Gastroesophageal sphincter (tissue), 4 donors: ENCODE data around the gene KIF16B. TPM values are rescaled to one million over a fixed set of nuclear protein-coding genes. Genes with fewer than 3 reads are reported as not detected.

ENCODE experiments used
- ATAC-seq: fragments of 150-250 bp; one replicate; pipeline ENCODE4 v1.9.1; 2016; ENCODE audit warnings: mild to moderate bottlenecking, moderate library complexity
- H3K27ac ChIP-seq, 4 donors: fragments of 200-600 bp; sonication (generic) in 3 of 4; 1 replicate in 3 of 4; 2 replicates in 1 of 4; pipeline ENCODE4 v1.5.1; 2016 to 2019
- H3K27me3 ChIP-seq: fragments of 200-600 bp; sonication (generic); one replicate; pipeline ENCODE4 v1.5.1; 2019
- H3K36me3 ChIP-seq, 2 donors: fragments of 200-600 bp; sonication (generic); one replicate each; pipeline ENCODE4 v1.5.1; 2019; ENCODE audit warnings: control low read depth in 1 of 2
- H3K4me1 ChIP-seq, 3 donors: fragments of 200-600 bp; sonication (generic); 1 replicate in 2 of 3; 2 replicates in 1 of 3; pipeline ENCODE4 v1.5.1; 2016 to 2019; ENCODE audit warnings: control low read depth in 2 of 3
- H3K4me3 ChIP-seq, 2 donors: fragments of 200-600 bp; sonication (generic); one replicate each; pipeline ENCODE4 v1.5.1; 2019; ENCODE audit warnings: mild to moderate bottlenecking in 1 of 2, moderate library complexity in 1 of 2
- H3K9me3 ChIP-seq, 3 donors: fragments of 200-600 bp; sonication (generic); one replicate each; pipeline ENCODE4 v1.5.1; 2017 to 2019; ENCODE audit warnings: control low read depth in 2 of 3
- EP300 ChIP-seq: sonication (generic); formaldehyde crosslinking; IDR thresholded peaks from one replicate; pipeline ENCODE4 v1.6.1; 2017; ENCODE audit warnings: antibody characterized with exemption, mild to moderate bottlenecking
- POLR2A ChIP-seq, 2 donors: fragments of 450-650 bp; IDR thresholded peaks; one replicate each; pipeline ENCODE4 v1.6.1; 2017; ENCODE audit warnings: antibody characterized with exemption in 2 of 2, mild to moderate bottlenecking in 2 of 2, moderate library complexity in 1 of 2
- POLR2AphosphoS5 ChIP-seq: sonication (generic); formaldehyde crosslinking; IDR thresholded peaks from one replicate; pipeline ENCODE4 v1.6.1; 2017; ENCODE audit warnings: antibody characterized with exemption
- WGBS, 2 donors: methylation state at CpG; one replicate each; pipeline ENCODE4 v1.1.5; 2018; ENCODE audit warnings: low coverage in 1 of 2; 5-methylcytosine and 5-hydroxymethylcytosine counted together
- total RNA-seq, 4 donors: library from RNA; depleted of rRNA; stranded (reverse); fragments of >200 nt; gene quantifications; one replicate each; pipeline ENCODE4 v1.1.0, GENCODE V29; 2016
- TF ChIP-seq, protein P1 (sequence below), 4 experiments: fragments of 200-600 bp in 2 of 4; fragments of 450-650 bp in 2 of 4; sonication (generic) in 1 of 4; IDR thresholded peaks; one replicate each; pipeline ENCODE4 v1.5.1; 2017 to 2019; ENCODE audit warnings: antibody characterized with exemption in 4 of 4, mild to moderate bottlenecking in 2 of 4, moderate library complexity in 2 of 4

Gene KIF16B
- total RNA-seq, 4 donors from 2014 or later = 15.9 to 26.6 (median 22.2) TPM

DNA sequence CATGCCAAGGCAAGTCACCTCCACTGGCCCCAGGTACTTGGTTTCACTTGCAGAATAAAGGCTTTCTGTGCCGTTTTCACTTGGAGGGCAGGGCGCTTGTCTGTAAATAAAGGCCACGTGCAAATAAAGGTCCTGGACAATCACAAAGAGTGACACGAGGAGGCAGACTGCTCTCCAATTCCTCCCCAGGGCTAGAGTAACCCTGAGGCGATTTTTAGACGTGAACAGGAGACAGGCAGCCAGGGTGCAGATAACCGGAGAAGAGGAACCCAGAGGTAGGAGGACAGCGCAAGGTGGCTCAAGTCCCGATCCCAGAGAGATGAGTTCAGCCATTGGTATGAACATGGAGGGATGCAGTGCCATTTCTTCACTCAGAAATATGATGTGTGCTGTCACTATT is 327.4 kb downstream of the KIF16B start:
- H3K4me1 ChIP-seq = no peaks in the 10 kb centered on the region
- ATAC-seq = no peak
- no peak overlapping the region for H3K4me3 ChIP-seq
- H3K36me3 ChIP-seq = no peaks in the 10 kb centered on the region
- TF ChIP-seq POLR2AphosphoS5 (no peak), EP300 (no peak), POLR2A (IDR thresholded peaks at IDR 0.05) (no peak)
- TF ChIP-seq, protein P1, sequence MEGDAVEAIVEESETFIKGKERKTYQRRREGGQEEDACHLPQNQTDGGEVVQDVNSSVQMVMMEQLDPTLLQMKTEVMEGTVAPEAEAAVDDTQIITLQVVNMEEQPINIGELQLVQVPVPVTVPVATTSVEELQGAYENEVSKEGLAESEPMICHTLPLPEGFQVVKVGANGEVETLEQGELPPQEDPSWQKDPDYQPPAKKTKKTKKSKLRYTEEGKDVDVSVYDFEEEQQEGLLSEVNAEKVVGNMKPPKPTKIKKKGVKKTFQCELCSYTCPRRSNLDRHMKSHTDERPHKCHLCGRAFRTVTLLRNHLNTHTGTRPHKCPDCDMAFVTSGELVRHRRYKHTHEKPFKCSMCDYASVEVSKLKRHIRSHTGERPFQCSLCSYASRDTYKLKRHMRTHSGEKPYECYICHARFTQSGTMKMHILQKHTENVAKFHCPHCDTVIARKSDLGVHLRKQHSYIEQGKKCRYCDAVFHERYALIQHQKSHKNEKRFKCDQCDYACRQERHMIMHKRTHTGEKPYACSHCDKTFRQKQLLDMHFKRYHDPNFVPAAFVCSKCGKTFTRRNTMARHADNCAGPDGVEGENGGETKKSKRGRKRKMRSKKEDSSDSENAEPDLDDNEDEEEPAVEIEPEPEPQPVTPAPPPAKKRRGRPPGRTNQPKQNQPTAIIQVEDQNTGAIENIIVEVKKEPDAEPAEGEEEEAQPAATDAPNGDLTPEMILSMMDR (IDR thresholded peaks at IDR 0.05) = no peak
- H3K27me3 ChIP-seq = peaks cover 2% of the 10 kb centered on the region
- 73 to 93% methylated on average over 3 to 9 of the region's 9 CpGs for whole genome bisulfite sequencing, 2 donors
- H3K9me3 ChIP-seq = peaks cover 0 to 1% (median 0%) of the 10 kb centered on the region in 3 donors
- H3K27ac ChIP-seq = no peak overlapping the region

DNA sequence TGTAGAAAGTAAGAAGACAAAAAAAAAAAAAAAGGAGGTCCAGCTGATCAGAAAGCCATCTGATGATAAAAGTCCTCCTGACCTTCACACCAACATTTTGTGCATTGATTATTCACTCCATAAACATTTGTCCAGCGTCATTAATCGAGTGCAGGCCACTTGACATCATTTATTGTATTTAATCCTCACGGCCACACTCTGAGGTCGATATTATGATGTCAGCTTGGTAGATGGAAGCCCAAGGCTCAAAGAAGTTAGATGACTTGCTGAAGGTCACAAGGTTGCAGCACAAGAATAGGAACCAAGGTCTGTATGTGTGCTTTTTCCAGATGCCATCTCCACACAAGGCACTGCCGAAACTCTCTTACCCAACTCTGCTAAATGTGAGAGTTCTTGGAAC is 328.4 kb downstream of the KIF16B start:
- Histone ChIP-seq H3K9me3 (peaks cover 0 to 11% (median 0%) of the 10 kb centered on the region in 3 donors), H3K36me3 (no peaks in the 10 kb centered on the region), H3K4me3 (no peak overlapping the region), H3K4me1 (no peaks in the 10 kb centered on the region), H3K27me3 (peaks cover 2% of the 10 kb centered on the region), H3K27ac (no peak overlapping the region)
- no peak for TF ChIP-seq POLR2A (IDR thresholded peaks at IDR 0.05)
- TF ChIP-seq, protein P1 (IDR thresholded peaks at IDR 0.05) = no peak
- no peak for TF ChIP-seq EP300
- TF ChIP-seq POLR2AphosphoS5 = no peak
- WGBS, 2 donors = 69 to 85% methylated on average over 4 to 5 of the region's 5 CpGs
- no peak for ATAC-seq

DNA sequence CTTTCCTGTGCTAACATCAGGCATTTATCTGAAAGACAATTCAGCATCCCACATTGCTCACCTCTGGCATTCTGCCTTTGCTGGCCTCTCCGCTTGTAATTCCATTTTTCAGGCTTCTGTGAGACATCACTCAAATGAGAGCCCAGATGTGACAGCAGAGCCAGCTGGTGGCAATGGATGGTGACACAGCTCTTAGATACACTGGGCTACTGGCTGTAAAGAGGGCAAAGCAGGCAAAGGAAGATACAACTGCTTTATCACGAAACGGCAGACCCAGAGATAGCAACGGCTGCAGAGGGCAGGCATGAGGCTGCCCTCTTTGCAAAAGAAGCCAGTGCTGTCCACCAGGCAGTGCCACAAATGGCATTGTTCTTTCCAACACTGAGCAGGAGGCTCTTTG is 329.8 kb downstream of the KIF16B start:
- no peak for ATAC-seq
- H3K9me3 ChIP-seq = peaks cover 0 to 24% (median 0%) of the 10 kb centered on the region in 3 donors
- H3K27me3 ChIP-seq = peaks cover 2% of the 10 kb centered on the region
- no peak overlapping the region for H3K27ac ChIP-seq
- TF ChIP-seq POLR2A (IDR thresholded peaks at IDR 0.05) = no peak
- TF ChIP-seq, protein P1 (IDR thresholded peaks at IDR 0.05) = no peak
- no peak for TF ChIP-seq POLR2AphosphoS5
- no peak for TF ChIP-seq EP300
- H3K4me1 ChIP-seq = no peaks in the 10 kb centered on the region
- H3K4me3 ChIP-seq = no peak overlapping the region
- WGBS, 2 donors = 49 to 85% methylated on average over 3 of the region's 4 CpGs
- no peaks in the 10 kb centered on the region for H3K36me3 ChIP-seq

DNA sequence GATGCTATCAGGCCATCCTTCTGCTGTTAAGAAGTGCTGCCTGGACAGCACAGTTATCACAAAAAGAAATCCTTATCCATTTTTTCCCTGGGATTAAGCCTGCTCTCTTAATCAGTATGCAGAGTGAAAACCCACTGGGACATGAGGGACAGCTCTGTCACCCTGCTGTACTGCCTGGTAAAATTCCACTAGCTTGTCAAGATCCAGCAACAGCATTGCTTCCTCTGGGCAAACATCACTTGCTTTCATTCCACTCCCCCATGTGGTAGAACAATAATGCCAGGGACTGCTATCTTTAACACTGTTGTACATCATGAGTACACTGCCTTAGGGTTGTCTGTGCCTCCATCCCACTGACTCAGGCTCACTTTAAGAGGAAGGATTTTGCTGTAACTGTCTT is 331.3 kb downstream of the KIF16B start:
- ATAC-seq = no peak
- peaks cover 0 to 31% (median 0%) of the 10 kb centered on the region in 3 donors for H3K9me3 ChIP-seq
- no peak overlapping the region for H3K27ac ChIP-seq
- no peaks in the 10 kb centered on the region for H3K36me3 ChIP-seq
- peaks cover 2% of the 10 kb centered on the region for H3K27me3 ChIP-seq
- no peak overlapping the region for H3K4me3 ChIP-seq
- no peaks in the 10 kb centered on the region for H3K4me1 ChIP-seq
- TF ChIP-seq POLR2AphosphoS5 (no peak), EP300 (no peak), POLR2A (IDR thresholded peaks at IDR 0.05) (no peak)
- TF ChIP-seq, protein P1 (IDR thresholded peaks at IDR 0.05) = no peak

DNA sequence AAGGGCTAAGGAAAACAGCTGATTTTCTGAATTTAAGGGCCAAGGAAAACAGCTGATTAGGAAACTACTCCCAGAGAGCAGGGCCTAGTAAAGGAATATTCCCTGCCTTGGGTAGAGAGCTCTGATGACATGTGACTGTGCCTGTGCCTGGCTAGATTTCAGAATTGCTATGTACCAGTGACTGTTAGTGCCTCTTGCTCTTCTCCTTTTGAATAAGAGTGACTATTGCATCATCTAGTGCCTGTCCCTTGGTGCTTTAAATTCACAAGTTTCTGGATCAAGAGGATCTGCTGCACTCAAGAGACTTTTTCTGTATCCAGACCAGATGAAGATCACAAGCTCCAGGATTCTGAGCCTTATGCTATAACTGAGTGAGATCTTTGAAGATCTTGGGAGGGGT is 332.9 kb downstream of the KIF16B start:
- no peak for TF ChIP-seq POLR2AphosphoS5
- no peak for TF ChIP-seq EP300
- TF ChIP-seq, protein P1 (IDR thresholded peaks at IDR 0.05) = no peak

More for the DNA sequence above, 332.9 kb downstream of the KIF16B start:
- H3K4me3 ChIP-seq = no peak overlapping the region
- no peaks in the 10 kb centered on the region for H3K4me1 ChIP-seq
- H3K9me3 ChIP-seq = peaks cover 0 to 31% (median 0%) of the 10 kb centered on the region in 3 donors
- no peak overlapping the region for H3K27ac ChIP-seq
- H3K36me3 ChIP-seq = no peaks in the 10 kb centered on the region
- no peak for ATAC-seq
- peaks cover 2% of the 10 kb centered on the region for H3K27me3 ChIP-seq
